Muscle layer of colon (tissue), 2 donors: ENCODE results near the gene SESN2.

Experiments
- H3K27ac ChIP-seq: one replicate; pipeline ENCODE4 v1.7.0; 2013; ENCODE audit warnings: low read depth, mild to moderate bottlenecking, low read length, moderate library complexity
- H3K27me3 ChIP-seq, 2 donors: one replicate each; pipeline ENCODE4 v1.7.0; 2013; ENCODE audit warnings: low read length in 2 of 2, mild to moderate bottlenecking in 2 of 2; ENCODE audit not compliant: insufficient read depth in 2 of 2, control insufficient read depth in 1 of 2
- H3K36me3 ChIP-seq: one replicate; pipeline ENCODE4 v1.7.0; 2013; ENCODE audit warnings: mild to moderate bottlenecking, low read length; ENCODE audit not compliant: insufficient read depth
- H3K4me1 ChIP-seq: one replicate; pipeline ENCODE4 v1.7.0; 2013; ENCODE audit warnings: mild to moderate bottlenecking, low read length; ENCODE audit not compliant: insufficient read depth
- H3K4me3 ChIP-seq, 2 donors: one replicate each; pipeline ENCODE4 v1.7.0; 2013; ENCODE audit warnings: low read length in 2 of 2, low read depth in 1 of 2, mild to moderate bottlenecking in 1 of 2, moderate library complexity in 1 of 2
- H3K9ac ChIP-seq: one replicate; pipeline ENCODE4 v1.7.0; 2013; ENCODE audit warnings: low read length
- H3K9me3 ChIP-seq: one replicate; pipeline ENCODE4 v1.7.0; 2013; ENCODE audit warnings: mild to moderate bottlenecking, low read length
- donor health status: abdominal sarcoma.
- donor health status: Adenocarcinoma of cecum.

SESN2 gene

GRCh38 chr1:28278763-28279162 is 19.4 kb downstream of the SESN2 start:
- Histone ChIP-seq H3K36me3 (peaks cover 57% of the 10 kb centered on the region), H3K27me3 (no peaks in the 10 kb centered on the region), H3K9ac (no peak overlapping the region), H3K4me1 (no peaks in the 10 kb centered on the region), H3K4me3 (no peak overlapping the region), H3K27ac (no peak overlapping the region), H3K9me3 (no peaks in the 10 kb centered on the region)

DNA sequence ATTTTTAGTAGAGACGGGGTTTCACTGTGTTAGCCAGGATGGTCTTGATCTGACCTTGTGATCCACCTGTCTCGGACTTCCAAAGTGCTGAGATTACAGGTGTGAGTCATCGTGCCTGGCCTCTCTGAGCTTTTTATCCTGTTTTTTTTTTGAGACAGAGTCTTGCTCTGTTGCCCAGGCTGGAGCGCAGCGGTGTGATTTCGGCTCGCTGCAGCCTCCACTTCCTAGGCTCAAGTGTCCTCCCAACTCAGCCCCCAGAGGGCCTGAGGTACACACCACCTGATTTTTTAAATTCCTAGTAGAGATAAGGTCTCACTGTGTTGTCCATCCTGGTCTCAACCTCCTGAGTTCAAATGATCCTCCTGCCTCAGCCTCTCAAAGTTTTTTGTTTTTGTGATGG is 20.4 kb downstream of the SESN2 start:
- H3K27me3 ChIP-seq: no peaks in the 10 kb centered on the region
- peaks cover 48% of the 10 kb centered on the region for H3K36me3 ChIP-seq
- H3K9ac ChIP-seq: no peak overlapping the region
- H3K4me1 ChIP-seq: no peaks in the 10 kb centered on the region
- H3K27ac ChIP-seq: no peak overlapping the region
- H3K4me3 ChIP-seq: no peak overlapping the region
- H3K9me3 ChIP-seq: no peaks in the 10 kb centered on the region

DNA sequence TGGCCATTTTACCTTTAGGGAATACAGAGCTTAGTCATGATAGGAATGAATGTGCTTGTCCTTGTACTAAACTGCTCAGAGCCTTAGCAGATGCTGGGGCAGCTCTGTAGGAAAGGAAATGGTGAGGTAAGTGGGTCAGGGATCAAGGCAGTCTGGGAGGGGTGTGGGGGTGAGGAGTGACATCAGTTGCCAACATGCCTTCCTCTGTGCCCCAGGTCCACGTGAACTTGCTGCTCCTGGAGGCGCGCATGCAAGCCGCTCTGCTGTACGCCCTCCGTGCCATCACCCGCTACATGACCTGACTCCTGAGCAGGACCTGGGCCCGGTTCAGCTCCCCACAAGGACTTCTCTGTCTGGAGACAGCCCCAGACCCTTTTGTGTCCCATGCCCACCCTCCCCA is 21.2 kb downstream of the SESN2 start:
- Histone ChIP-seq H3K9me3 (no peaks in the 10 kb centered on the region), H3K27ac (no peak overlapping the region), H3K36me3 (peaks cover 45% of the 10 kb centered on the region), H3K27me3 (no peaks in the 10 kb centered on the region), H3K4me3 (no peak overlapping the region), H3K9ac (no peak overlapping the region), H3K4me1 (no peaks in the 10 kb centered on the region)

- Histone ChIP-seq H3K9me3 (no peaks in the 10 kb centered on the region), H3K4me1 (no peaks in the 10 kb centered on the region), H3K9ac (no peak overlapping the region), H3K4me3 (no peak overlapping the region), H3K27me3 (no peaks in the 10 kb centered on the region), H3K36me3 (peaks cover 45% of the 10 kb centered on the region), H3K27ac (no peak overlapping the region)
Measured at GRCh38 chr1:28280977-28281381, 21.7 kb downstream of the SESN2 start.

GRCh38 chr1:28281608-28282425 is 22.5 kb downstream of the SESN2 start:
- Histone ChIP-seq H3K4me1 (no peaks in the 10 kb centered on the region), H3K27ac (no peak overlapping the region), H3K4me3 (no peak overlapping the region), H3K27me3 (no peaks in the 10 kb centered on the region), H3K9ac (no peak overlapping the region), H3K36me3 (peaks cover 45% of the 10 kb centered on the region), H3K9me3 (no peaks in the 10 kb centered on the region)

GRCh38 chr1:28282426-28283407 is 23.4 kb downstream of the SESN2 start:
- Histone ChIP-seq H3K9ac (no peak overlapping the region), H3K36me3 (peaks cover 39% of the 10 kb centered on the region), H3K27me3 (no peaks in the 10 kb centered on the region), H3K9me3 (no peaks in the 10 kb centered on the region), H3K27ac (no peak overlapping the region), H3K4me1 (no peaks in the 10 kb centered on the region), H3K4me3 (no peak overlapping the region)

GRCh38 chr1:28286111-28286510 is 26.8 kb downstream of the SESN2 start:
- no peak overlapping the region for H3K9ac ChIP-seq
- H3K4me1 ChIP-seq: no peaks in the 10 kb centered on the region
- H3K9me3 ChIP-seq: no peaks in the 10 kb centered on the region
- H3K27me3 ChIP-seq: no peaks in the 10 kb centered on the region
- no peak overlapping the region for H3K4me3 ChIP-seq
- peaks cover 10% of the 10 kb centered on the region for H3K36me3 ChIP-seq
- no peak overlapping the region for H3K27ac ChIP-seq

DNA sequence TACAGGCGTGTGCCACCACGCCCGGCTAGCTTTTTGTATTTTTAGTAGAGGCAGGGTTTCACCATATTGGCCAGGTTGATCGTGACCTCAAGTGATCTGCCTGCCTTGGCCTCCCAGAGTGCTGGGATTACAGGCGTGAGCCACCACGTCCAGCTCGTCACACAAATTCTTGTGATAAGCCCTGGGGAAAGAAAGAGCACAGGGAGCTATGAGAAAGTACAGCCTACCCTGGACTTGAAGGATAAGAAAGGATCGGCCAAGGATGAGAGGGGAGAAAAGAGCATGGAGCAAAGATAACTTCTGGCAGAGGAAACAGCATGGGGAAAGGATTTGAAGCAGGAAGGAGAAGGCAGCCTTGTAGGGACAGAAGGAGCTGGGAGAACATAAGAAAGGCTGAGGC is 29.2 kb downstream of the SESN2 start:
- Histone ChIP-seq H3K9me3 (no peaks in the 10 kb centered on the region), H3K4me3 (no peak overlapping the region), H3K9ac (no peak overlapping the region), H3K27ac (no peak overlapping the region), H3K36me3 (no peaks in the 10 kb centered on the region), H3K4me1 (no peaks in the 10 kb centered on the region), H3K27me3 (no peaks in the 10 kb centered on the region)

DNA sequence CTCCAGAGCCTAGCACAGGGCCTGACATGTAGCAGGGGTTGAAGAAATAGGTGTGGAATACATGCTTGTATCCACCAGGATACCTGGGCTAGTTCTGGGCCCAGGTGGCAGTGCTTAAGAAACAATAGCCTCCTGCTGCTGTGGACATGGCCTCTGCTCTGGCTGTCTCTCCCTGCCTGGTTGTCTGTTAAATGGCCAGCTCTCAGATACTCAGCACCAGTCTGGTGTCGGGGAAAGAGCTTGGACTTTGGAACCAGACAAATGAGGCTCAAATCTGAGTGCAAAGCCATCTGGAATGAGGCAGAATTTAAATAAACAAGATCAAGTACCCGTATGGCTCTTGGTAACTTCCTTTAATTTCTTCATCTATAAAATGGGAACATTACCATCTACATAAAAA is 31.5 kb downstream of the SESN2 start:
- Histone ChIP-seq H3K36me3 (no peaks in the 10 kb centered on the region), H3K4me1 (no peaks in the 10 kb centered on the region), H3K27ac (no peak overlapping the region), H3K4me3 (no peak overlapping the region), H3K9me3 (no peaks in the 10 kb centered on the region), H3K27me3 (no peaks in the 10 kb centered on the region), H3K9ac (no peak overlapping the region)

DNA sequence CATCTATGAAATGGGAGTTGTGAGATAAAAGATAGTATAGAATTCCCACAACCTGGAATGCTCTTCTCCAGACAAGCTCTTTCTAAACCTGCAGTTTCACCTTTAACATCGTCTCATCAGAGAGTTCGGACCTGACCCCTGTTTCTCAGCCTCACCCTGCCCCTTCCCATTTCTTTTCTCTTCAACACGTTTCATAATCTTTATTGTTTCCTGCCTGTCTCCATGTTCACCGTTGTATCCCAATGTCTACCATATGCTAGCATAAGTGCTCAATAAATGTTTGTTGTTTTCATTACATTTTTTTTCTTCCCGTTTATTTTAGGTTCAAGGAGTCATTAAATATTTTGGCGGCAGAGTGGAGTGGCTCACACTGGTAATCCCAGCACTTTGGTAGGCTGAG is 32.4 kb downstream of the SESN2 start:
- Histone ChIP-seq H3K4me1 (peaks cover under 1% of the 10 kb centered on the region), H3K27me3 (no peaks in the 10 kb centered on the region), H3K9me3 (no peaks in the 10 kb centered on the region), H3K4me3 (no peak overlapping the region), H3K27ac (no peak overlapping the region), H3K36me3 (no peaks in the 10 kb centered on the region), H3K9ac (no peak overlapping the region)

GRCh38 chr1:28295936-28296335 is 36.6 kb downstream of the SESN2 start:
- peaks cover 5% of the 10 kb centered on the region for H3K4me1 ChIP-seq
- peaks cover 0 to 4% of the 10 kb centered on the region in 2 donors for H3K27me3 ChIP-seq
- H3K27ac ChIP-seq: no peak overlapping the region
- H3K36me3 ChIP-seq: no peaks in the 10 kb centered on the region
- H3K4me3 ChIP-seq: no peak overlapping the region
- H3K9ac ChIP-seq: no peak overlapping the region
- no peaks in the 10 kb centered on the region for H3K9me3 ChIP-seq
